Measurements from ENCODE around the gene HCFC1R1.

DNA sequence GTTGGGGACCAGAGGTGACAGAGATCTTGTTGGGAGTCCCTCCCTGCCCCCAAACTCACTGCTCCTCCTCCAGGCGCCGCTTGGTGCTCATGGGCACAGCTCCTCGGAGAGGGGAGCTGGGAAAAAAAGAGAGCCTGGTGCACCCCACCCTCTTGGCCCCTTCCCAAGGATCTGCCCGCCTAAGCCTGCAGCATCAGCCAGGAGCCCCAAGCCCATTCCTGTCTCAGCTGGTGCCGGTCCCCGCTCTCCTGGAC lies 400 bp downstream of the HCFC1R1 start:
- TF ChIP-seq, protein P1, sequence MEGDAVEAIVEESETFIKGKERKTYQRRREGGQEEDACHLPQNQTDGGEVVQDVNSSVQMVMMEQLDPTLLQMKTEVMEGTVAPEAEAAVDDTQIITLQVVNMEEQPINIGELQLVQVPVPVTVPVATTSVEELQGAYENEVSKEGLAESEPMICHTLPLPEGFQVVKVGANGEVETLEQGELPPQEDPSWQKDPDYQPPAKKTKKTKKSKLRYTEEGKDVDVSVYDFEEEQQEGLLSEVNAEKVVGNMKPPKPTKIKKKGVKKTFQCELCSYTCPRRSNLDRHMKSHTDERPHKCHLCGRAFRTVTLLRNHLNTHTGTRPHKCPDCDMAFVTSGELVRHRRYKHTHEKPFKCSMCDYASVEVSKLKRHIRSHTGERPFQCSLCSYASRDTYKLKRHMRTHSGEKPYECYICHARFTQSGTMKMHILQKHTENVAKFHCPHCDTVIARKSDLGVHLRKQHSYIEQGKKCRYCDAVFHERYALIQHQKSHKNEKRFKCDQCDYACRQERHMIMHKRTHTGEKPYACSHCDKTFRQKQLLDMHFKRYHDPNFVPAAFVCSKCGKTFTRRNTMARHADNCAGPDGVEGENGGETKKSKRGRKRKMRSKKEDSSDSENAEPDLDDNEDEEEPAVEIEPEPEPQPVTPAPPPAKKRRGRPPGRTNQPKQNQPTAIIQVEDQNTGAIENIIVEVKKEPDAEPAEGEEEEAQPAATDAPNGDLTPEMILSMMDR (IDR thresholded peaks at IDR 0.05) = no peak
- TF ChIP-seq POLR2A (IDR thresholded peaks at IDR 0.05) = no peak
